GM12878 (cell line): Measurements from ENCODE around the gene DAB2. TPM values are rescaled to one million over a fixed set of nuclear protein-coding genes. Genes with fewer than 3 reads are reported as not detected.

Experiments used
- ATAC-seq: fragments of 200-7000 bp; cut with Tn5 transposase; 3 replicates; pipeline ENCODE4 v1.9.1; 2020; ENCODE audit warnings: mild to moderate bottlenecking, moderate library complexity
- BruUV-seq: library from RNA; stranded (reverse); fragments of 400-500 nt; replicated peaks from 2 replicates; lab custom pipeline; 2021; lab: Mats Ljungman, UMichigan
- CTCF ChIA-PET: fragments of 300-600 bp; sonication (Branson Sonifier 250); formaldehyde crosslinking; extraction: SDS; loops from one replicate; lab custom pipeline; 2021; ENCODE audit warnings: inconsistent platforms; lab: Yijun Ruan, JAX
- POLR2A ChIA-PET: fragments of 350-600 bp; formaldehyde crosslinking; extraction: SDS; loops from one replicate; lab custom pipeline; 2021; ENCODE audit warnings: inconsistent platforms; lab: Charles Lee
- RAD21 ChIA-PET: fragments of 300-600 bp; sonication (Branson Sonifier 250); formaldehyde crosslinking; loops from one replicate; lab custom pipeline; 2023; ENCODE audit warnings: antibody characterized with exemption; ENCODE audit not compliant: unreplicated experiment; lab: Charles Lee
- SMC1A ChIA-PET: fragments of 300-600 bp; sonication (Branson Sonifier 250); formaldehyde crosslinking; loops from one replicate; lab custom pipeline; 2023; ENCODE audit not compliant: unreplicated experiment, uncharacterized antibody; lab: Charles Lee
- DNase-seq: peaks from one replicate; pipeline ENCODE4 v3.0.0-alpha.2; 2011; ENCODE audit warnings: low read depth, low spot score
- FAIRE-seq: peaks from 3 replicates; lab custom pipeline; 2011; peaks lifted over from hg19 to GRCh38; lab: Jason Lieb, UNC
- H2AFZ ChIP-seq: 2 replicates; pipeline ENCODE4 v1.6.0; 2011; ENCODE audit warnings: low read depth, low read length, control low read depth; ENCODE audit not compliant: control insufficient read depth
- H3K27ac ChIP-seq: 2 replicates; pipeline ENCODE4 v1.5.1; 2011; ENCODE audit warnings: control low read depth; ENCODE audit not compliant: control insufficient read depth, insufficient read depth
- H3K27me3 ChIP-seq, 2 experiments: replicated peaks in 1 of 2; 2 replicates each; pipeline versions ENCODE4 v1.6.0 to v1.6.1; 2011; ENCODE audit warnings: low read length in 1 of 2; ENCODE audit not compliant: control insufficient read depth in 2 of 2, insufficient read depth in 2 of 2
- H3K36me3 ChIP-seq, 2 experiments: 2 replicates each; pipeline ENCODE4 v1.5.1; 2011; ENCODE audit warnings: low read length in 1 of 2; ENCODE audit not compliant: control insufficient read depth in 2 of 2, insufficient read depth in 2 of 2
- H3K4me1 ChIP-seq: 2 replicates; pipeline ENCODE4 v1.6.1; 2011; ENCODE audit warnings: mild to moderate bottlenecking, low read length, moderate library complexity, mixed read lengths; ENCODE audit not compliant: control insufficient read depth, insufficient read depth
- H3K4me2 ChIP-seq: 2 replicates; pipeline ENCODE4 v1.6.0; 2011; ENCODE audit warnings: control low read depth; ENCODE audit not compliant: control insufficient read depth, insufficient read depth
- H3K4me3 ChIP-seq: fragments of 200-600 bp; sonication (generic); 2 replicates; pipeline ENCODE4 v1.5.1; 2016
- H3K79me2 ChIP-seq: 2 replicates; pipeline ENCODE4 v1.6.0; 2011; ENCODE audit warnings: low read length; ENCODE audit not compliant: control insufficient read depth, insufficient read depth
- H3K9ac ChIP-seq: 2 replicates; pipeline ENCODE4 v1.8.0; 2011; ENCODE audit warnings: low read length, control low read depth, mixed read lengths; ENCODE audit not compliant: control insufficient read depth, insufficient read depth
- H3K9me3 ChIP-seq: replicated peaks from 3 replicates; pipeline ENCODE4 v1.5.1; 2011; ENCODE audit warnings: mild to moderate bottlenecking, low read length; ENCODE audit not compliant: control insufficient read depth, insufficient read depth
- H4K20me1 ChIP-seq: 2 replicates; pipeline ENCODE4 v1.6.0; 2011; ENCODE audit not compliant: control insufficient read depth, insufficient read depth
- ATF3 ChIP-seq: IDR thresholded peaks from 2 replicates; pipeline ENCODE4 v1.6.1; 2011; ENCODE audit warnings: low read depth, mild to moderate bottlenecking, low read length, moderate library complexity, borderline replicate concordance; ENCODE audit errors: extremely low read depth
- CBX5 ChIP-seq: sonication (generic); IDR thresholded peaks from 2 replicates; pipeline ENCODE4 v1.6.1; 2016; ENCODE audit warnings: low read depth, moderate library complexity, mild to moderate bottlenecking, inconsistent platforms
- CREB1 ChIP-seq: IDR thresholded peaks from 2 replicates; pipeline ENCODE4 v1.6.1; 2012; ENCODE audit warnings: low read depth, mild to moderate bottlenecking, inconsistent platforms
- E2F8 ChIP-seq: fragments of 450-650 bp; IDR thresholded peaks from 2 replicates; pipeline ENCODE4 v1.6.1; 2018; ENCODE audit warnings: mild to moderate bottlenecking, low read depth, moderate library complexity; ENCODE audit not compliant: partially characterized antibody
- MEF2B ChIP-seq: fragments of 450-650 bp; IDR thresholded peaks from 2 replicates; pipeline ENCODE4 v1.6.1; 2018; ENCODE audit warnings: mild to moderate bottlenecking, moderate library complexity; ENCODE audit not compliant: partially characterized antibody, poor library complexity, severe bottlenecking
- RCOR1 ChIP-seq: conservative IDR thresholded peaks from 2 replicates; pipeline ENCODE4 v1.6.1; 2012; ENCODE audit warnings: low read depth, low read length, improper control_type of control experiment
- SIX5 ChIP-seq: IDR thresholded peaks from 2 replicates; pipeline ENCODE4 v1.6.1; 2011; ENCODE audit warnings: mild to moderate bottlenecking, low read depth, low read length, moderate library complexity; ENCODE audit not compliant: severe bottlenecking
- SMARCA5 ChIP-seq: fragments of 450-650 bp; IDR thresholded peaks from 2 replicates; pipeline ENCODE4 v1.6.1; 2017; ENCODE audit warnings: mild to moderate bottlenecking
- SREBF2 ChIP-seq: IDR thresholded peaks from 2 replicates; pipeline ENCODE4 v1.6.1; 2012; ENCODE audit warnings: mild to moderate bottlenecking, low read length
- USF2 ChIP-seq: IDR thresholded peaks from 2 replicates; pipeline ENCODE4 v1.6.1; 2011; ENCODE audit warnings: low read depth, low read length, improper control_type of control experiment, borderline replicate concordance
- ZBTB11 ChIP-seq: fragments of 450-650 bp; formaldehyde crosslinking; IDR thresholded peaks from 2 replicates; pipeline ENCODE4 v1.5.0; 2022; ENCODE audit warnings: mild to moderate bottlenecking, missing genetic modification characterization
- ZNF217 ChIP-seq: fragments of 450-650 bp; IDR thresholded peaks from 2 replicates; pipeline ENCODE4 v1.6.1; 2017; ENCODE audit warnings: antibody characterized with exemption, mild to moderate bottlenecking
- WGBS: methylation state at CpG from one replicate; pipeline ENCODE4 v1.1.6; 2016; ENCODE audit warnings: low lambda C conversion rate; ENCODE audit not compliant: insufficient replicate concordance, insufficient coverage; ENCODE audit errors: missing lambda C conversion rate; 5-methylcytosine and 5-hydroxymethylcytosine counted together
- in situ Hi-C: fragments of 300-500 bp; cut with MboI; formaldehyde crosslinking; loops from 9 replicates; pipeline ENCODE4 v1.14.3; 2018; ENCODE audit warnings: mixed read lengths
- intact Hi-C: fragments of 100-400 bp; cut with micrococcal nuclease; formaldehyde crosslinking; loops from one replicate; pipeline ENCODE4 v1.14.2; 2022; ENCODE audit not compliant: unreplicated experiment
- polyA plus RNA-seq, 11 experiments: library from polyadenylated mRNA; depleted of rRNA in 4 of 11; unstranded in 6 of 11; stranded (reverse) in 5 of 11; fragments of >200 nt; fragmentation: Nextera tagmentation in 4 of 11; fragmentation: Illumina TruSeq in 1 of 11; extraction: Ambion mirVana in 4 of 11; extraction: Trizol in 1 of 11; gene quantifications; 1 replicate in 1 of 11; 2 replicates in 10 of 11; pipeline versions ENCODE4 v1.2.1 to v1.2.3, GENCODE V29; 2011 to 2016; ENCODE audit warnings: inconsistent platforms in 2 of 11, missing spikeins in 2 of 11, low read depth in 1 of 11
- total RNA-seq, 4 experiments: library from RNA; depleted of rRNA in 3 of 4; stranded (reverse); fragments of >200 nt in 3 of 4; fragmentation: Illumina TruSeq in 1 of 4; extraction: Trizol in 1 of 4; gene quantifications; 2 replicates each; pipeline versions ENCODE4 v1.2.1 to v1.2.3, GENCODE V29; 2013 to 2021

The DAB2 gene
- total and polyA plus RNA-seq, 10 of the 15 experiments (the other 5 are each of a cell fraction or from before 2014, with no cell fraction given): 0.05 to 0.23 (median 0.11) TPM; not detected in 7

GRCh38 chr5:39415201-39415600, 9.6 kb downstream of the DAB2 start:
- Histone ChIP-seq H3K4me1 (no peaks in the 10 kb centered on the region), H2AFZ (no peak overlapping the region), H3K36me3 (no peaks in the 10 kb centered on the region), H3K27ac (no peak overlapping the region), H3K4me3 (no peak overlapping the region), H3K4me2 (no peak overlapping the region), H3K9me3 (no peaks in the 10 kb centered on the region), H4K20me1 (no peaks in the 10 kb centered on the region), H3K79me2 (no peaks in the 10 kb centered on the region), H3K9ac (no peak overlapping the region), H3K27me3 (no peaks in the 10 kb centered on the region)
- SMC1A ChIA-PET: interaction anchor here (1.5 kb wide), 1 partner anchor 47 kb away, joined by 3 read pairs; no protein-coding TSS in a partner anchor
- DNase-seq (no peak), ATAC-seq (no peak), FAIRE-seq (no peak)
- intact Hi-C loops: no loop called here
- POLR2A ChIA-PET: no interaction called here
- in situ Hi-C loops: no loop called here
- CTCF ChIA-PET: no interaction called here
- WGBS: 0% methylated on average over 2 of the region's 2 CpGs
- RAD21 ChIA-PET: no interaction called here
- TF ChIP-seq RCOR1: no peak
- no peak for TF ChIP-seq CBX5
- TF ChIP-seq ATF3: no peak
- no peak for TF ChIP-seq MEF2B
- no peak for TF ChIP-seq SREBF2
- no peak for TF ChIP-seq CREB1
- TF ChIP-seq SIX5: no peak
- no peak for TF ChIP-seq ZBTB11 (CRISPR knock-in tag)
- no peak for TF ChIP-seq USF2
- TF ChIP-seq E2F8: no peak
- no peak for TF ChIP-seq ZNF217
- TF ChIP-seq SMARCA5: no peak
- BruUV-seq: no TSS peak
